Glomerular endothelial cell (primary cell): Measurements from ENCODE around the gene CTDP1. TPM values are rescaled to one million over a fixed set of nuclear protein-coding genes. Genes with fewer than 3 reads are reported as not detected.
"Not testable (repeated sequence)": the region's sequence is repeated elsewhere in the genome, so short reads cannot be mapped to it uniquely, and the experiment has no call there.

Experiments used
- DNase-seq: peaks from one replicate; pipeline ENCODE4 v3.0.0-alpha.2; 2011; ENCODE audit warnings: low read depth, low spot score; ENCODE audit errors: extremely low read depth
- total RNA-seq: library from RNA; depleted of rRNA; stranded (reverse); fragments of >200 nt; gene quantifications from 2 replicates; pipeline ENCODE4 v1.2.3, GENCODE V29; 2015

The CTDP1 gene
- total RNA-seq, 1 donor from 2014 or later: 34.1 TPM

DNA sequence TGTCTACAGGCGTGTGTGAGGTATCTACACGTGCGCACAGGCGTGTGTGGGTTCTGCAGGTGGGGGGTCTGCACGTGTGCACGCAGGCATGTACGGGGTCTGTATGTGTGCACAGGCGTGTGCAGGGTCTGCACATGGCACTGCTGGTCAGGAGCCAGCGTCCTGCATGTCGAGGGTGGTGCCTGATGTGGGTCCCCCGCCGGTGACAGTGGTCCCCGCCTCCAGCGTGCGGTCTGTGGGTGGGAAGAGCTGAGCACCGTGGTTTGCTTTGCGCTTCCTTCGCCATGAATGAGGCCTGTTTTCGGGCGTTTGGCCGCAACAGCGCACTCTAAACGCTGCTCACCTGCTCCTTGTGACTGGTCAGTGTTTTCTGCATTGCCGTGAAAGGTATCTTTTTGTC lies 57.2 kb downstream of the CTDP1 start:
- no peak for DNase-seq

DNA sequence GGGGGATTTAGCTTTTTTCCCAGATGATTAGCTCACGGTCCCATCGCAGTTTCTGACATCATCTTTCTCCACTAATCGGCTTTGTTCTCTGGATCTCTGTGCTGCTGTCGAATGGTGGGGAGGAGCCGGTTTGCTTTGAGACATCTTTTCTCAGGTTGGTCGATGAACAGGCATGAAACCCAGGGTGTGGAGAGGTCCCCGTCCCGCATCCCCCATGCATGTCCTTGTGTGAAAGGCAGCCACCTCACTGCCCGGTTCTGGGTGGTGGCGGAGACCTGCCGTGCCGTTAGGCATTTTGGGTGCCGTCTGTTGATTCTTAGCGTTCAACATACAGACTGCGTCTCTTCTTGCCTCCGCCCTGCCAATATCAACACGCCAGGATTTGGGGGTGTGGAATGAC lies 57.8 kb downstream of the CTDP1 start:
- DNase-seq: no peak

DNA sequence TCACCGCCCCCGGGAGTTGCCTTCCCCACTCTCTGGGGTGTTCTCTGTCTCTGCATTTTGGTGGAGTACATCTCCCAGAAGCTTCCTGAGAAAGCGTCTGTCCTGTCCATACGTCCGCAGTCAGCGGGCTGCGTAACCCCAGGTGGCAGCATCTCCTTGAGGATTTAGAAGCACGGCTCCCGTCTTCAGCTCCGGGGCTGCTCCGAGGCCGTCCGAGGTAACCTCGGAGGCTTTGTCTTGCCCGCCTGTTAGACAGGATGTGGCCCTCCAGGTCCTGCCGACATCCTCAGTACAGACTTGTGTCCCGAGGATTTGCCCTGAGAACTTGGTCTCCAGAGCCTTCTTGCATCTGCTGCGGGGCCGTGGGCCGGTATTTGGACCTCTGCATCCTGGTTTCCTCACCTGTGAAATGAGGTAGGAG lies 58.4 kb downstream of the CTDP1 start:
- no peak for DNase-seq

DNA sequence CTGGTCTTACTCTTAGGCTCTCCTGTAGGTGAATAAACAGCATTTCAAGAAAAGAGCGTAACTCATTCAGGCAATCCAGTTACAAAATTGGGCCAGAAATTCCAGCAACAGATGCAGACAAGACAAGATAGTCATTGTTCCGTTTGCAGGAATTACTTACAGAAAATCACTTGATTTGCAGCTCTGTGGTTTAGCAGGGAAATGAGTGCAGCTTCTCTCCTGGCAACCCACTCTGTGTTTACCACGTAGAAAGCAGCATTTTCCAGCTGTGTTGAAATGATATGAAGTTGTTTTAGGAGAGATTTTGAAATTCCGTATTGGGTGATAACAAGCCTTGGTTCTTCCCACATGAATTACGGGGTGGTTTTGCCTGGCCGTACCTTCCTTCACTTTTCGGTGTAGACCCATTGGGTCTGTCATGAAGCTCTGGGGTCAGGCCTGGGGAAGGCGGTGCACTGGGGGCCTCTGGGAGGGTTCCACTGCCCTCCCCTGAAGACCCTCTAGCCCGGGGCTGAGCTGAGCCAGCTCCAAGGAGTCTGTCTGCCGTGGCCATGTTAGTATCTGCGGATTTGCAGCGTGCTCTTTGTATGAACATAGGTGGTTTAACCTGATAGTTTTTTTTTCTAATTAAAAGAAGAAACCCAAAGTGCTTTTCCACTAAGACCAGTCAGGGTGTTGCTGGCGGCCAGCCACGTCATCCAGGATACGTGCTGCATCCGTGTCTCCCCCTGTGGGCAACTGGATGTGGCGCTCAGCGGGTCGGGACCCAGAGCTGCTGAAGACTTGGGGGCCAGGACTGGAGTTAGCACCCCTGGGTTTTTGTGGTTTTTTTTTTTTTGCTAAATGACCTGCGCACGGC lies 59.2 kb downstream of the CTDP1 start:
- no peak for DNase-seq

DNA sequence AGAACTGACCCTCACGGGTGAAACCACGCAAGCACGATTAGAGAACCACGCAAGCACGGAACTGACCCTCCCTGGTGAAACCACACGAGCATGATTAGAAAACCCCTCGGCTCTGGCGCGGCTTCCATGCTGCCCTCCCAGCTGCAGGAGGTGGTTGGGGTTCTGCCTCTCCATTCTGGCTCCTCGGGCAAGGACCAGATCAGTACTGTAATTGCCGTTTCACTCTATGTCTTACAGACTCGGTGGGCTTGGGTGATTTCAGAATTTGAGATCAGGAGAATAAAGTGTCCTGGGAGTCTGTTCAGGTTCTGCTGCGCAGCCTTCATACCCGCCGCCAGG lies 59.8 kb downstream of the CTDP1 start:
- no peak for DNase-seq

DNA sequence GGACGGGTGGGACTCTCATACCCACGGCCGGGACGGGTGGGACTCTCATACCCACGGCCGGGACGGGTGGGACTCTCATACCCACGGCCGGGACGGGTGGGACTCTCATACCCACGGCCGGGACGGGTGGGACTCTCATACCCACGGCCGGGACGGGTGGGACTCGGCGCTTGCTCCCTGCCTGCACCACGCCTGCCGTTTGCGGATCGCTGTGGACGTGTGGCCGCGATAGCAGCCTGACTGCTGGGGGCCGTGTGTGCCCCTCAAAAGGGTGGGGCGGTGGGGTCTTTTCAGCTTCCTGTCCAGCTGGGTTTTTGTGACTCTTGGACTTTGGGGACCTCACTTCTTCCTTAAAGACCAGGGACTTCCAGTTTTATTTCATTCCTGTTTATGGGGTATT lies 60.4 kb downstream of the CTDP1 start:
- DNase-seq: not testable (repeated sequence)

DNA sequence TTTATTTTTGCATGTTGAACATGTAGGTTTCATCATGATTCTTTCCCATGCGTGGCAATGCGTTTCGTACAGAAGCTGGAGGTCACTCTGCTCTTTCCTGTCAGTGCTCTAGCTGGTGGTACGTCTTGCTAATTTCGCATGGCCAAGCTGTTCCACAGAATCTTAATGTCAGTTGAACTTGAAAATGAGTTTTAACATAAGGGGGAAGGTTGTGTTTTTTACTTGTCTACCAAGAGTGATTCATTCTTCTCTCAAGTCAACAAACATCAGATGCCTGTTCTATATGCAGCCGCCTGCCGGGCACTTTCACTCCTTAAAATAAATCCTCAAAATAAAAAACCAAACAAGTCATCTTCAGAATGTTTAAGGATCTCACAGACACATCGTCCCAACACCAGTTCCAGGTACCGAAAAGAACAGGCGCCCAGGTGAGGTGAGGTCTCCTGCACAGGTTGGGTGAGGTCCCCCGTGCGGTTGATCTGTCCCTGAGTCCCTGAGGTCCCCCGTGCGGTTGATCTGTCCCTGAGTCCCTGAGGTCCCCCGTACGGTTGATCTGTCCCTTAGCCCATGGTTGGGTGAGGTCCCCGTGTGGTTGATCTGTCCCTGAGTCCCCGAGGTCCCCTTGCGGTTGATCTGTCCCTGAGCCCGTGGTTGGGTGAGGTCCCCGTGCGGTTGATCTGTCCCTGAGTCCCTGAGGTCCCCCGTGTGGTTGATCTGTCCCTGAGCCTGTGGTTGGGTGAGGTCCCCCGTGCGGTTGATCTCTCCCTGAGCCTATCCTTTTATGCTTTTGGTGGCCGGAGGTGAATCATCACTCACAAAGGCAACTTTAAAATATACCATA lies 61.1 kb downstream of the CTDP1 start:
- no peak for DNase-seq

DNA sequence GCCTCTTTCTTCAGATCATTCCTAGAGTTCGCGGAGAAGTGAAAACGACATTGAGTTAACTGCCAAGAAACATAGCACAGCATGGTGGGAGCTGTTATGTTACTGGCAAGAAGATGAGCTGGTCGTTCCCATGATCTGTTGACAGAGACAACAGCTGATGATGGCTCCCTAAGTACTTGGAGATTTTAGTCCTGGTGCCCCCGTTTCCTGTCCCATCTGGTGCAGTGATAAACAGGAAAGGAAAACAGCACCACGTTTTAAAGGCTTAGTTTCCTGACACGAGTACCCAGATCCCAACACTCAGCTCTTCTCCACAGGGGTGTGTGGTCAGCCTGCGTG lies 61.7 kb downstream of the CTDP1 start:
- no peak for DNase-seq

DNA sequence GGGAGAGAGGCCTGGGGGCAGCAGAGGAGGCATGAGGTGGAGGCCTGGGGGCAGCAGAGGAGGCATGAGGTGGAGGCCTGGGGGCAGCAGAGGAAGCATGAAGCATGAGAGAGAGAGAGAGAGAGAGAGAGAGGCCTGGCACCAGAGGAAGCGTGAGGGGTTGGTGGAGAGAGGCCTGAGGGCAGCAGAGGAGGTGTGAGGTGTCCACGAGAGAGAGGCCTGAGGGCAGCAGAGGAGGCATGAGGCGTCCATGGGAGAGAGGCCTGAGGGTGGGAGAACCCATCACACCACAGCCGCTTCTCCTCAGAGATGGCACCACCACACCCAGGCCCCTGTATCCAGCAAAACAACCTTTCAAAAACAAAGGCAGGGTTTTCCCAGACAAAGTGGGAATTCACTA lies 62.5 kb downstream of the CTDP1 start:
- no peak for DNase-seq

DNA sequence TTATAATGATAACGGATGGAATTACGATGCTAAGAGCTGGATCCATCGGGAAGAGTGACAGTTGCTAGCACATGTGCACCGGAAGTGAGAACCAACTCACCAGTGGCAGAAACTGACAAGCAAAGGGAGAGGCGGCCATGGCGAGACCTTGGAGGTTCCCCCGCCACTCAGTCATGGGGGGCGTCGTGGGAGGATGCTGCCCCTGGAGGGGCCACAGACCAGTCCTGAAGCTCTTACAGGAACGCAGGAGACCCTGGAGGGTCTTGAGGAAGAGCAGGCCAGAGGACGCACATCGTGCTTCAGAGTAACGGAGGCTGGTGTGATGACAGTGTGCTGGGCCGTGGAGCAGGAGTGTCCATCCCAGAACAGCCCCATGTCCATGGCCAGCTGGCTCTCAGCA lies 65.0 kb downstream of the CTDP1 start:
- no peak for DNase-seq

DNA sequence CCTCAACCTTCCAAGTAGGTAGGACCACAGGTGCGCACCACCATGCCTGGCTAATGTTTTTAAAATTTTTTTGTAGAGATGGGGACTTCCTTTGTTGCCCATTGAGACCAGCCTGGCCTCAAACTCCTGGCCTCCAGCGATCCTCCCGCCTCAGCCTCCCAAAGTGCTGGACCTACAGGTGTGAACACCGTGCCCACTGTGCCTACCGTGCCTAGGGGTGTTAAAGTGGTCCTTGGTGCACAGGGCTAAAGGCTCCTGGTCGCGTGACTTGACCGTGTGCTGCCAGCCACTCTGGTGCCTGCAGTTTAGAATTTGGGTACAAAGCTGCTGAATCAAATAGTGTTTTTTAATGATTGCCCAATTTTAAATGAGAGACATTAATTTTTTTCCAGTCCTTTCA lies 67.1 kb downstream of the CTDP1 start:
- no peak for DNase-seq

DNA sequence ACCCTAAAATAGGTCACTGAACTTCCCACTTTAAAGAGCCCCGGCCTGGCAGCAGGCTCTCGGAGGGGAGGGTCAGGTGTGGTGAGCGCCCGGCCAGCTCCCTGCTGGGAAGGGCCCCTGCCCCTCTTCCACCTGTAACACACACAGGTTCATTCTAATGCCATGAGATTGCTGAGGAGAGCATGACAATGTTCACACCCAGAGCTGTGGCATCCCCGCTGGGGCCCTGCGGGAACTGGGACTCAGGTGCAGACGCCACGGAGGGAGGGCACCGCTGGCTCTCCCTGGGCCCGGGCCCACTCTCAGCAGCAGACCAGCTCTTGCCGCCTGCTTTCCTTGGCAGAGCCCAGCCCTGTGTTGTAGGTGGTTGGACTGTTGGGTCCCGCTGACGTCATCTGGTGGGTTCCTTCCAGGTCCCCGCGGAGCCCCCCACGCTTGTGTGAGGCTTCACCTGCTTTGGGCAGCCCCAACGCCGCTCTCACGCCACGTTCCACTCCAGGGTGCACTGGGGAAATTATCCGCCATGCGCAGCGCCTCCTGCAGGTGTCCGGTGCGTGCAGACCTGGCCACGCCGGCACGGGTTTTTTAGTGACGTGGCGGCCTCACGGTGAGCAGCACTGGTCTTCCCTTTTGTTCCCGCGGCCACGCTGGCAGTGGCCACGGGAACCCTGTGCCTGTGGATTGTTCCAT lies 67.7 kb downstream of the CTDP1 start:
- no peak for DNase-seq

DNA sequence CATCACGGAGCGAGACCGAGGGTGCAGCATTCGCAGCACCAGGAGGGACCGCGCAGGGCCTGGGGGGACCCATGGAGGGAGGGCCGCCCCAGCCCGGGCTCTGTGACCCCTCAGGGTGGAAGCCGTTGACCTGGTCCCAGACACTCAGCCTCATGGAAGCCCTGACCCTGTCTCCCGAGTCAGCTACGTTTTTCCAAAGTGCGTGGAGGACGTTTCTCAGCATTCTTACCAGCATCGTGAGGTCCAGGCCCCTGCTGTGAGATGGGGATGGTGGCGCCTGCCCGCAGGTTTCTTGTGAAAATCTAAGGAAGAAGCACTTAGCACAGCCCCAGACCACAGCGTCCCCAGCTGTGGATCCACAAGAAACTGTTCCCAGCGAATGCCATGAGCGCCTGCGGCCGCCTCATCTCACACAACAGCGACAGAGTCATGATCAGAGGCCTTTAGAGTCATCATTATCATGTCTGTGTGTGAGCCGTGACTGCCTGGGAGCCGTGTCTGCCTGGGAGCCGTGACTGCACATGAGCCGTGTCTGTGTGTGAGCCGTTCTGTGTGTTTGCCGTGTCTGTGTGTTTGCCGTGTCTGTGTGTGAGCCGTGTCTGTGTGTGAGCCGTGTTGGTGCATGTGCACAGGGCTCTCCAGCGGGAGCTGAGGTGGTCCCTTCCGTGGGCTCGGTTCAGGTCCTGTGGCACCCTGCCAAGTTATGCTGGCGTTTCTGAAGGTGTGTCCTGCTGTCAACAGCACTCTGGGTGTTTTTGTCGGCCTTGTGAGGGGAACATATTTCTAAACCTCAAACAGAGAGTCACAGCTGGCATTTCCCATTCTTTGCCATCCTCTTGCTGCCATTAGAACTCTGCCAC lies 68.9 kb downstream of the CTDP1 start:
- no peak for DNase-seq

DNA sequence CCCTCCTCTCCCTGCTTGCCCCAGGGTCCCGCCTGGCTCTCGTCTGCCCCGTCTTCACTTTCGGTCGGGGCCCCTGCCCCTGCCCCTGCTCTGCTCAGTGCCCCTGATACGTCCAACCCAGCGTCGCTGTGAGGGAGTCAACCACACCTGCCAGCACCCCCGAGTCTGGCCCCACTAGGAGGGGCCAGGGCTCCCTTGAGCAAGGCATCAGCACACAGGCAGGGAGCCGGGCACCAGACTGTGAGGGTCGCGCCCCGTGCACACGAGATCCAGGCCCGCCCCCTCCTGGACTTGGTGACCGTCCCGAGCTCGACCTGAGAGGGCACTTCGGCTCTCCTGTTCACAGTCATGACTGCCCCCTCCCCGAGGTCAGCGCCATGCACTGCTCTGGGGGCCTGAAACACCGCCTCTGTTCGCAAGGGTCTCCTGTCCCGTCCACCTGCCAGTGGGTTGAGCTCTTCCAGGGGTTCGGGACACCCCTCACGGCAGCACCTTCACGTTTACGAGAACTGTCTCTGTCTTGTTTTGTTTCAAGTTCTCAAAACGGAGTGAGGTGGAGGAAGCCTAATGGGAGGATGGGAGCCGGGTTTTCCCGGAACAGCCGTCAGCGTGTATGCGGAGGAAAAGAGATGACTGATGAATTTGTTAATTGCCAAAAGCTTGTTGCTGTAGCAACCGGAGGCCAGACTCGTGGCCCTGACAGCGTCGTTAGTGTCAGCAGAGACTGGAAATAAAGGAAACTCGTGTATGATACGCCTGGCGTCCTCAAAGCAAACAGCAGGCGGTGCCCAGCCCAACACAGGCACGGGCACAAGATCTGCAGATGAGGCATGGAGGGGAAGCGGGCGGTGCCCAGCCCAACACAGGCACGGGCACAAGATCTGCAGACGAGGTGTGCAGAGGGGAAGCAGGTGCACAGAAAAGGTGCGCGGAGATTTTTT lies 69.9 kb downstream of the CTDP1 start:
- no peak for DNase-seq

DNA sequence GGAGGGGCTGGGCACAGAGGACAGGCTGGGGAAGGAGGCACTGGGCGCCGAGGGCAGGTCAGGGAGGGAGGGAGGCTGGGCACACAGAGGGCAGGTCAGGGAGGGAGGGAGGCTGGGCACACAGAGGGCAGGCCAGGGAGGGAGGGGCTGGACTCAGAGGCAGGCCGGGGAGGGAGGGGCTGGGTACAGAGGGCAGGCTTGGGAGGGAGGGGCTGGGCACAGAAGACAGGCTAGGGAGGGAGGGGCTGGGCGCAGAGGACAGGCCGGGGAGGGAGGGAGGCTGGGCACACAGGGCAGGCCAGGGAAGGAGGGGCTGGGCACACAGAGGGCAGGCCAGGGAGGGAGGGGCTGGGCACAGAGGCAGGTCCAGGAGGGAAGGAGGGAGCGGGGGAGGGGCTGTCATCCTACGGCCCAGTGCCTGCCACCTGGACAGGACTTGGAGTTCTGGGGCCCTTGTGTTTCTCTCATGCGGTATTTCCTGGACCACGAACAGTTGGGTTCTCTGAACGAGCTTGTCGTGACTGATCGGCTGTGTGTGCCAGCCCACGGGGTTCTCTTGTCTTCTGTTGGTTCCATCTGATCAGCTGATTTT lies 71.5 kb downstream of the CTDP1 start:
- DNase-seq: no peak

DNA sequence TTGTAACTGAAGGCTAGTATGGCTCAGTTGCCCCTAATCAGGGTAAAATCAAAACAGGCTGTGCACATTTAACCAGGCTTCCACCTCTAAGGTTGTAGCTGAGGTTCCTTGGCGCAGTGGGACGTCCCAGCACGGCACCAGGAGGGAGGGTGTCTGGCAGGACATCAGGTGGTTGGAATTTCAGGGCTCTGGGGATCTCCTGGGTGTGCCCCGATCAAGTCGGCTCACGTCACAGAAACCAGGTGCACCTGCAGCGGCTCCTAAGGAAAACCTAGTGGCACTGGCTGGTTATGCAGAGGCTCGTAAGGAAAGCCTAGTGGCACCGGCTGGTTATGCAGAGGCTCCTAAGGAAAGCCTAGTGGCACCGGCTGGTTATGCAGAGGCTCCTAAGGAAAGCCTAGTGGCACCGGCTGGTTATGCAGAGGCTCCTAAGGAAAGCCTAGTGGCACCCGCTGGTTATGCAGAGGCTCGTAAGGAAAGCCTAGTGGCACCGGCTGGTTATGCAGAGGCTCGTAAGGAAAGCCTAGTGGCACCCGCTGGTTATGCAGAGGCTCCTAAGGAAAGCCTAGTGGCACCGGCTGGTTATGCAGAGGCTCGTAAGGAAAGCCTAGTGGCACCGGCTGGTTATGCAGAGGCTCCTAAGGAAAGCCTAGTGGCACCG lies 72.4 kb downstream of the CTDP1 start:
- DNase-seq: not testable (repeated sequence)

DNA sequence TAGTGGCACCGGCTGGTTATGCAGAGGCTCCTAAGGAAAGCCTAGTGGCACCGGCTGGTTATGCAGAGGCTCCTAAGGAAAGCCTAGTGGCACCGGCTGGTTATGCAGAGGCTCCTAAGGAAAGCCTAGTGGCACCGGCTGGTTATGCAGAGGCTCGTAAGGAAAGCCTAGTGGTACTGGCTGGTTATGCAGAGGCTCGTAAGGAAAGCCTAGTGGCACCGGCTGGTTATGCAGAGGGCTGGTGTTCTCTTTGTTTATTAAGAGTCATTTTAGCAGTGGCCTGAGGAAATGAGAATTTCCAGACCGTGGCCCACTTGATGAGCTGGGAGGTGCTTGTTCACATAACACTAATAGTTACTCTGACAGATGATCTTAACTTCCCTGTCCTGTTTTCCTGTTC lies 73.3 kb downstream of the CTDP1 start:
- DNase-seq: not testable (repeated sequence)

DNA sequence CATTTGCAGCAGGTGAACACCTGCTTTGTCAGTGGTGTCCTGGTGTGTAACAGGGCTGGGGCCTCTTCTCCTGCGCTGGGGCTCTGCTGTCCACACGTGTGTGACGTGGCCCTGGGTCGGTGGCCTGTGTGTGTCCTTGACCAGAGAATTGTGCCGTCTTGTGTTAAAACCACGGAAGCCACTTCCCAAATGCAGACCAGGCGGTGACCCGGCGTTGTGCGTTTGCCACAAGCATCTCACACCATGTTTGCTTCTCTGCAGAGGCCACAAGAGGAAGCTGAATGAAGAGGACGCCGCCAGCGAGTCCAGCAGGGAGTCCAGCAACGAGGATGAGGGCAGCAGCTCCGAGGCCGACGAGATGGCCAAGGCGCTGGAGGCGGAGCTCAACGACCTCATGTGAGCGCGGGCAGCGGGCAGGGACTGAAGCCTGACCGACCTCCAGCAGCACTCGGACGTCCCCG lies 73.8 kb downstream of the CTDP1 start:
- no peak for DNase-seq
